HG03521 (cell line): ENCODE results near the gene SLC2A4.
A peak's percentile ranks its signal among the peaks of the same experiment; 100 is the strongest.
"Not testable (repeated sequence)": the region's sequence is repeated elsewhere in the genome, so short reads cannot be mapped to it uniquely, and the experiment has no call there.

Experiments
- ATAC-seq: cut with Tn5 transposase; IDR thresholded peaks from one replicate; pipeline ENCODE4 v1.9.1; 2021; ENCODE audit warnings: mild to moderate bottlenecking, moderate library complexity; ENCODE audit not compliant: unreplicated experiment

SLC2A4 gene

GRCh38 chr17:7322520-7323194 lies 41.1 kb downstream of the SLC2A4 start:
- no peak for ATAC-seq

GRCh38 chr17:7323731-7324437 lies 42.4 kb downstream of the SLC2A4 start:
- no peak for ATAC-seq

GRCh38 chr17:7324438-7324779 lies 42.9 kb downstream of the SLC2A4 start:
- ATAC-seq = no peak

GRCh38 chr17:7325031-7325528 lies 43.6 kb downstream of the SLC2A4 start:
- ATAC-seq = no peak

- ATAC-seq = no peak
Measured at GRCh38 chr17:7326186-7326585, 44.7 kb downstream of the SLC2A4 start.

GRCh38 chr17:7327056-7327455 lies 45.5 kb downstream of the SLC2A4 start:
- no peak for ATAC-seq

- ATAC-seq = no peak
Measured at GRCh38 chr17:7327501-7327900, 46.0 kb downstream of the SLC2A4 start.

GRCh38 chr17:7328009-7328408 lies 46.5 kb downstream of the SLC2A4 start:
- no peak for ATAC-seq

- peak; percentile 1 for ATAC-seq
Measured at GRCh38 chr17:7328840-7329373, 47.4 kb downstream of the SLC2A4 start, which contains the start of gene NEURL4. TSS of gene NEURL4 (minus strand) at chr17:7329335. CDS start at chr17:7329312, 23 bp downstream.

GRCh38 chr17:7329374-7329996 lies 48.0 kb downstream of the SLC2A4 start:
- ATAC-seq = peak; percentile 68

- ATAC-seq = peak; percentile 33
Measured at GRCh38 chr17:7329997-7330637, 48.6 kb downstream of the SLC2A4 start.

- no peak for ATAC-seq
Measured at GRCh38 chr17:7330638-7331015, 49.1 kb downstream of the SLC2A4 start.

GRCh38 chr17:7332111-7332510 lies 50.6 kb downstream of the SLC2A4 start:
- ATAC-seq = no peak

- ATAC-seq = not testable (repeated sequence)
Measured at GRCh38 chr17:7332600-7333069, 51.1 kb downstream of the SLC2A4 start.

- ATAC-seq = no peak
Measured at GRCh38 chr17:7334938-7335538, 53.5 kb downstream of the SLC2A4 start.

GRCh38 chr17:7335765-7336164 lies 54.2 kb downstream of the SLC2A4 start:
- not testable (repeated sequence) for ATAC-seq

GRCh38 chr17:7336240-7337175 lies 55.0 kb downstream of the SLC2A4 start, which contains the start of gene ACAP1:
TSS of gene ACAP1 (plus strand) at chr17:7336529. CDS start at chr17:7336735, 206 bp downstream.
- ATAC-seq = peak; percentile 56

GRCh38 chr17:7337600-7337999 lies 56.1 kb downstream of the SLC2A4 start:
- ATAC-seq = not testable (repeated sequence)
